Transverse colon (tissue), 4 donors: Measurements from ENCODE around the gene ABCG8. TPM values are rescaled to one million over a fixed set of nuclear protein-coding genes. Genes with fewer than 3 reads are reported as not detected.

Experiments
- DNase-seq: peaks from one replicate; pipeline ENCODE4 v3.0.0-alpha.2; 2019
- H3K27ac ChIP-seq, 4 donors: fragments of 200-600 bp; sonication (generic); 2 replicates each; pipeline ENCODE4 v1.5.1; 2016 to 2018; ENCODE audit warnings: inconsistent platforms in 4 of 4
- H3K27me3 ChIP-seq: fragments of 200-600 bp; sonication (generic); 2 replicates; pipeline ENCODE4 v1.5.1; 2017; ENCODE audit warnings: inconsistent platforms
- H3K36me3 ChIP-seq, 4 donors: fragments of 200-600 bp; sonication (generic); 2 replicates each; pipeline ENCODE4 v1.5.1; 2017 to 2019; ENCODE audit warnings: inconsistent platforms in 4 of 4
- H3K4me1 ChIP-seq, 4 donors: fragments of 200-600 bp; sonication (generic); 2 replicates each; pipeline ENCODE4 v1.5.1; 2017 to 2020; ENCODE audit warnings: inconsistent platforms in 4 of 4
- H3K4me3 ChIP-seq, 4 donors: fragments of 200-600 bp; sonication (generic); 1 replicate in 1 of 4; 2 replicates in 3 of 4; pipeline versions ENCODE4 v1.5.1 to v1.6.1; 2017 to 2019; ENCODE audit warnings: inconsistent platforms in 4 of 4
- H3K9me3 ChIP-seq, 2 donors: fragments of 200-600 bp; sonication (generic); 2 replicates each; pipeline ENCODE4 v1.5.1; 2017 to 2019; ENCODE audit warnings: inconsistent platforms in 2 of 2
- EP300 ChIP-seq: sonication (generic); formaldehyde crosslinking; IDR thresholded peaks from one replicate; pipeline ENCODE4 v1.6.1; 2017; ENCODE audit warnings: antibody characterized with exemption, low read depth
- POLR2A ChIP-seq: fragments of 450-650 bp; IDR thresholded peaks from one replicate; pipeline ENCODE4 v1.6.1; 2016; ENCODE audit warnings: antibody characterized with exemption, mild to moderate bottlenecking, moderate library complexity
- POLR2AphosphoS5 ChIP-seq, 3 donors: sonication (generic); formaldehyde crosslinking; IDR thresholded peaks; one replicate each; pipeline ENCODE4 v1.6.1; 2016; ENCODE audit warnings: antibody characterized with exemption in 3 of 3
- WGBS, 2 donors: methylation state at CpG; one replicate each; pipeline ENCODE4 v1.1.5; 2018; ENCODE audit warnings: low coverage in 1 of 2; 5-methylcytosine and 5-hydroxymethylcytosine counted together
- in situ Hi-C, 4 donors: fragments of 200-750 bp; cut with MboI; loops; one replicate each; pipeline versions ENCODE4 v1.15.0 to v1.15.1; 2017; ENCODE audit warnings: low sequenced_read_pairs in 3 of 4, low pct_ligation_motif_present in 1 of 4, low pct_unique_long_range_greater_than_20kb in 1 of 4
- intact Hi-C: fragments of 100-400 bp; cut with DNase I; formaldehyde crosslinking; loops from one replicate; pipeline ENCODE4 v1.15.1; 2023; ENCODE audit warnings: low total_unique reads
- total RNA-seq, 4 donors: library from RNA; depleted of rRNA; stranded (reverse); fragments of >200 nt; gene quantifications; one replicate each; pipeline ENCODE4 v1.1.0, GENCODE V29; 2016
- TF ChIP-seq, protein P1 (sequence below), 5 experiments: fragments of 200-600 bp in 3 of 5; fragments of 450-650 bp in 2 of 5; sonication (generic) in 3 of 5; IDR thresholded peaks; 1 replicate in 2 of 5; 2 replicates in 3 of 5; pipeline ENCODE4 v1.5.1; 2016 to 2017; ENCODE audit warnings: antibody characterized with exemption in 5 of 5, inconsistent platforms in 3 of 5, mild to moderate bottlenecking in 2 of 5, moderate library complexity in 1 of 5

ABCG8 gene
- total RNA-seq, 4 donors from 2014 or later, result 0.41 TPM; not detected in 3

DNA sequence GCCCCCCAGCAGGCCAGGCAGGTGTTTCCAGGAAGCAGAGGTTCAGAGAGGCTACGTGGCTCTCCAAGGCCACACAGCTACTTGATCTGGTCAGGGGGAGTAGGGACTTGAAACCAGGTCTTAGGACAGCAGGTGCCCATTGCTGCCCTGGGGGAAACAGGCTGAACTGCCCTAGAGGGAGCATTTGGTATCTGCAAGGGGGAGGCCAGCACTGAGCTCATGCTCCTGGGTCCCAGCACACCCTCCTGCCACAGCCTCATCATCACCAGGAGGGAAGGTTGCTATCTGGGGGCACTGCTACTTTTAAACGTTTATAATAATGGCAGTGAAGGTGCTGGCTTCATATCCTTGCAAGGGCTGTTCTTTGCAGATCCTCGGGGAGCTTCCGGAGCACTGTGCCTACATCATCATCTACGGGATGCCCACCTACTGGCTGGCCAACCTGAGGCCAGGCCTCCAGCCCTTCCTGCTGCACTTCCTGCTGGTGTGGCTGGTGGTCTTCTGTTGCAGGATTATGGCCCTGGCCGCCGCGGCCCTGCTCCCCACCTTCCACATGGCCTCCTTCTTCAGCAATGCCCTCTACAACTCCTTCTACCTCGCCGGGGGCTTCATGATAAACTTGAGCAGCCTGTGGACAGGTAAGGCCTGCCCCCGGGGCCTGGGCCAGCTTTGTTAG is 36.1 kb downstream of the ABCG8 start:
- TF ChIP-seq EP300 (no peak), POLR2A (no peak), POLR2AphosphoS5 (IDR thresholded peaks at IDR 0.05) (no peak)
- TF ChIP-seq, protein P1, sequence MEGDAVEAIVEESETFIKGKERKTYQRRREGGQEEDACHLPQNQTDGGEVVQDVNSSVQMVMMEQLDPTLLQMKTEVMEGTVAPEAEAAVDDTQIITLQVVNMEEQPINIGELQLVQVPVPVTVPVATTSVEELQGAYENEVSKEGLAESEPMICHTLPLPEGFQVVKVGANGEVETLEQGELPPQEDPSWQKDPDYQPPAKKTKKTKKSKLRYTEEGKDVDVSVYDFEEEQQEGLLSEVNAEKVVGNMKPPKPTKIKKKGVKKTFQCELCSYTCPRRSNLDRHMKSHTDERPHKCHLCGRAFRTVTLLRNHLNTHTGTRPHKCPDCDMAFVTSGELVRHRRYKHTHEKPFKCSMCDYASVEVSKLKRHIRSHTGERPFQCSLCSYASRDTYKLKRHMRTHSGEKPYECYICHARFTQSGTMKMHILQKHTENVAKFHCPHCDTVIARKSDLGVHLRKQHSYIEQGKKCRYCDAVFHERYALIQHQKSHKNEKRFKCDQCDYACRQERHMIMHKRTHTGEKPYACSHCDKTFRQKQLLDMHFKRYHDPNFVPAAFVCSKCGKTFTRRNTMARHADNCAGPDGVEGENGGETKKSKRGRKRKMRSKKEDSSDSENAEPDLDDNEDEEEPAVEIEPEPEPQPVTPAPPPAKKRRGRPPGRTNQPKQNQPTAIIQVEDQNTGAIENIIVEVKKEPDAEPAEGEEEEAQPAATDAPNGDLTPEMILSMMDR (IDR thresholded peaks at IDR 0.05), result no peak

GRCh38 chr2:43877782-43878464 is 39.2 kb downstream of the ABCG8 start:
- in situ Hi-C loops, result loop anchor here in 3 of 4 donors (25.0 kb wide), 1 partner anchor 266 kb away; no protein-coding TSS in a partner anchor
- Histone ChIP-seq H3K9me3 (no peaks in the 10 kb centered on the region), H3K4me1 (peaks cover 0 to 3% (median 1%) of the 10 kb centered on the region in 4 donors), H3K4me3 (no peak overlapping the region), H3K36me3 (no peaks in the 10 kb centered on the region), H3K27me3 (peaks cover 7% of the 10 kb centered on the region), H3K27ac (no peak overlapping the region)
- peak; percentile 62 for DNase-seq
- intact Hi-C loops, result no loop called here
- 36 to 60% methylated on average over 3 to 16 of the region's 16 CpGs for WGBS, 2 donors
- TF ChIP-seq POLR2A (no peak), POLR2AphosphoS5 (IDR thresholded peaks at IDR 0.05) (no peak), EP300 (no peak)
- TF ChIP-seq, protein P1 (IDR thresholded peaks at IDR 0.05), result peak; percentile 78 to 95 (median 88)

More for the DNA sequence above, 36.1 kb downstream of the ABCG8 start:
- H3K36me3 ChIP-seq, result no peaks in the 10 kb centered on the region
- in situ Hi-C loops (loop anchor here in 3 of 4 donors (25.0 kb wide), 1 partner anchor 263 kb away; no protein-coding TSS in a partner anchor), intact Hi-C loops (no loop called here)
- H3K4me1 ChIP-seq, result peaks cover 0 to 3% (median 1%) of the 10 kb centered on the region in 4 donors
- 76% methylated on average over 10 of the region's 11 CpGs; no CpG with 5 or more reads in 1 of the 2 donors for WGBS, 2 donors
- H3K27ac ChIP-seq, result no peak overlapping the region
- no peak overlapping the region for H3K4me3 ChIP-seq
- no peak for DNase-seq
- peaks cover 15% of the 10 kb centered on the region for H3K27me3 ChIP-seq
- H3K9me3 ChIP-seq, result no peaks in the 10 kb centered on the region

- H3K9me3 ChIP-seq, result no peaks in the 10 kb centered on the region
- H3K27ac ChIP-seq, result no peak overlapping the region
- H3K27me3 ChIP-seq, result no peaks in the 10 kb centered on the region
- H3K4me3 ChIP-seq, result no peak overlapping the region
- intact Hi-C loops, result no loop called here
- no peak for DNase-seq
- H3K4me1 ChIP-seq, result peaks cover 0 to 3% (median 1%) of the 10 kb centered on the region in 4 donors
- H3K36me3 ChIP-seq, result no peaks in the 10 kb centered on the region
- 75 to 83% methylated on average over 2 to 5 of the region's 5 CpGs for WGBS, 2 donors
- TF ChIP-seq POLR2A (no peak), EP300 (no peak), POLR2AphosphoS5 (IDR thresholded peaks at IDR 0.05) (no peak)
- TF ChIP-seq, protein P1 (IDR thresholded peaks at IDR 0.05), result no peak
- in situ Hi-C loops, result loop anchor here in 3 of 4 donors (25.0 kb wide), 1 partner anchor 267 kb away; no protein-coding TSS in a partner anchor
Observed at GRCh38 chr2:43879261-43879660, 40.5 kb downstream of the ABCG8 start.

DNA sequence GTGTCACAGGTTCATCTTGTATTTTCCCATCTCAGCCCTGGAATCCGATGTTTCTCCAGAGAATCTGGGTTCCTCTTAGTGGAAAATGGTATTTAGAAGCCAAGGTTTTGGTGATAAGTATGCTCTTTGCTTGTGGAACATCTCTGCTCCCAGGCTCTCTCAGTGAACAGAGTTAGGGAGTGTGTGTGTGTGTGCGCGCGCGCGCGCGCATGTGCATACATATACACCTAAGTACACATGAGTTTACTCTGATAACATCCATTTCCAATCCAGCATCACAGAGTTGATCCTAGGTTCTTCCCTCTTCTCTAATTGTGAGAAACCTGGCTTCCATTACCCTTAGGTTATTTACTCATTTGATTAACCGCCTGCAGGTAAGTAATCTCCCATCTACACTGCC is 41.7 kb downstream of the ABCG8 start:
- Histone ChIP-seq H3K4me1 (peaks cover 0 to 3% (median 1%) of the 10 kb centered on the region in 4 donors), H3K27ac (no peak overlapping the region), H3K36me3 (no peaks in the 10 kb centered on the region), H3K4me3 (no peak overlapping the region), H3K9me3 (no peaks in the 10 kb centered on the region), H3K27me3 (no peaks in the 10 kb centered on the region)
- DNase-seq, result no peak
- TF ChIP-seq, protein P1 (IDR thresholded peaks at IDR 0.05), result no peak
- TF ChIP-seq POLR2AphosphoS5 (IDR thresholded peaks at IDR 0.05), result no peak
- TF ChIP-seq POLR2A, result no peak
- no peak for TF ChIP-seq EP300
- 82 to 87% methylated on average over 9 of the region's 9 CpGs for WGBS, 2 donors
- in situ Hi-C loops (loop anchor here in 3 of 4 donors (25.0 kb wide), 1 partner anchor 268 kb away; no protein-coding TSS in a partner anchor), intact Hi-C loops (no loop called here)
